Stimulated activated naive CD8-positive, alpha-beta T cell treated with anti-CD3 and anti-CD28 coated beads, Interleukin-15, Interleukin-2, amounts not matched to agents 100 U/mL and 50 U/mL, for 24 hours (primary cell): Measurements from ENCODE around the gene RAPGEF2.
A peak's percentile ranks its signal among the peaks of the same experiment; 100 is the strongest.
"Not testable (repeated sequence)": the region's sequence is repeated elsewhere in the genome, so short reads cannot be mapped to it uniquely, and the experiment has no call there.

Experiments
- ATAC-seq: fragments of 150-1000 bp; cut with Tn5 transposase; one replicate; pipeline ENCODE4 v1.10.0; 2021
- DNase-seq: peaks from one replicate; pipeline ENCODE4 v3.0.0; 2021

Gene RAPGEF2

GRCh38 chr4:159239629-159240028, 136.8 kb downstream of the RAPGEF2 start:
- ATAC-seq, result no peak
- no peak for DNase-seq

- ATAC-seq (no peak), DNase-seq (no peak)
Observed at GRCh38 chr4:159240046-159240445, 137.2 kb downstream of the RAPGEF2 start.

- ATAC-seq (no peak), DNase-seq (no peak)
Observed at GRCh38 chr4:159240687-159241086, 137.8 kb downstream of the RAPGEF2 start.

GRCh38 chr4:159242427-159242826, 139.5 kb downstream of the RAPGEF2 start:
- DNase-seq (no peak), ATAC-seq (no peak)

GRCh38 chr4:159248384-159249178, 145.7 kb downstream of the RAPGEF2 start:
- DNase-seq (no peak), ATAC-seq (no peak)

- no peak for ATAC-seq
Observed at GRCh38 chr4:159250751-159251325, 148.0 kb downstream of the RAPGEF2 start.

GRCh38 chr4:159251580-159251979, 148.7 kb downstream of the RAPGEF2 start:
- not testable (repeated sequence) for DNase-seq

More at GRCh38 chr4:159250751-159251325, 148.0 kb downstream of the RAPGEF2 start:
- no peak for DNase-seq

GRCh38 chr4:159252491-159252890, 149.6 kb downstream of the RAPGEF2 start:
- DNase-seq (no peak), ATAC-seq (no peak)

More at GRCh38 chr4:159251580-159251979, 148.7 kb downstream of the RAPGEF2 start:
- not testable (repeated sequence) for ATAC-seq

GRCh38 chr4:159256037-159256436, 153.2 kb downstream of the RAPGEF2 start:
- ATAC-seq, result no peak
- DNase-seq, result no peak

- ATAC-seq (no peak), DNase-seq (no peak)
Observed at GRCh38 chr4:159258889-159259560, 156.1 kb downstream of the RAPGEF2 start.

- no peak for ATAC-seq
- no peak for DNase-seq
Observed at GRCh38 chr4:159264057-159264456, 161.2 kb downstream of the RAPGEF2 start.

- ATAC-seq (no peak), DNase-seq (no peak)
Observed at GRCh38 chr4:159266981-159267868, 164.3 kb downstream of the RAPGEF2 start.

- DNase-seq (no peak), ATAC-seq (no peak)
Observed at GRCh38 chr4:159267869-159268285, 165.0 kb downstream of the RAPGEF2 start.

- DNase-seq (no peak), ATAC-seq (no peak)
Observed at GRCh38 chr4:159268607-159269006, 165.7 kb downstream of the RAPGEF2 start.

GRCh38 chr4:159269116-159269515, 166.2 kb downstream of the RAPGEF2 start:
- ATAC-seq (no peak), DNase-seq (no peak)

GRCh38 chr4:159269956-159270355, 167.1 kb downstream of the RAPGEF2 start:
- DNase-seq (no peak), ATAC-seq (no peak)

GRCh38 chr4:159271856-159272255, 169.0 kb downstream of the RAPGEF2 start:
- DNase-seq (no peak), ATAC-seq (peak; percentile 36)

GRCh38 chr4:159272273-159273140, 169.6 kb downstream of the RAPGEF2 start:
- ATAC-seq, result no peak

GRCh38 chr4:159273141-159273438, 170.2 kb downstream of the RAPGEF2 start:
- no peak for ATAC-seq
- no peak for DNase-seq

More at GRCh38 chr4:159272273-159273140, 169.6 kb downstream of the RAPGEF2 start:
- no peak for DNase-seq

GRCh38 chr4:159273841-159274240, 171.0 kb downstream of the RAPGEF2 start:
- DNase-seq (no peak), ATAC-seq (no peak)

- no peak for DNase-seq
- ATAC-seq, result peak; percentile 40
Observed at GRCh38 chr4:159278399-159278798, 175.5 kb downstream of the RAPGEF2 start.
